Psoas muscle (tissue), 8 donors: Measurements from ENCODE around the gene ACOT9. TPM values are rescaled to one million over a fixed set of nuclear protein-coding genes. Genes with fewer than 3 reads are reported as not detected.

Experiments
- ATAC-seq, 4 donors: fragments of 200-7000 bp; cut with Tn5 transposase; one replicate each; pipeline ENCODE4 v1.9.1; 2020; ENCODE audit warnings: moderate library complexity in 3 of 4, mild to moderate bottlenecking in 2 of 4
- DNase-seq, 2 donors: peaks; one replicate each; pipeline ENCODE4 v3.0.0-alpha.2; 2020
- H3K27ac ChIP-seq: fragments of 200-600 bp; one replicate; pipeline ENCODE4 v1.8.0; 2022
- H3K27me3 ChIP-seq, 3 donors: fragments of 200-600 bp in 1 of 3; one replicate each; pipeline versions ENCODE4 v1.6.1 to v1.8.0; 2013 to 2022; ENCODE audit warnings: low read length in 2 of 3, mild to moderate bottlenecking in 2 of 3, moderate library complexity in 1 of 3; ENCODE audit not compliant: insufficient read depth in 3 of 3
- H3K36me3 ChIP-seq, 2 donors: fragments of 200-600 bp in 1 of 2; one replicate each; pipeline versions ENCODE4 v1.6.1 to v1.8.0; 2013 to 2022; ENCODE audit warnings: low read depth in 1 of 2, mild to moderate bottlenecking in 1 of 2, moderate library complexity in 1 of 2; ENCODE audit not compliant: insufficient read depth in 1 of 2
- H3K4me1 ChIP-seq: fragments of 200-600 bp; one replicate; pipeline ENCODE4 v1.8.0; 2022
- H3K4me3 ChIP-seq: fragments of 200-600 bp; one replicate; pipeline ENCODE4 v1.8.0; 2022; ENCODE audit warnings: mild to moderate bottlenecking
- H3K9me3 ChIP-seq: fragments of 200-600 bp; one replicate; pipeline ENCODE4 v1.8.0; 2022
- CTCF ChIP-seq: fragments of 200-600 bp; IDR thresholded peaks from one replicate; pipeline ENCODE4 v1.8.0; 2022; ENCODE audit warnings: antibody characterized with exemption
- WGBS, 3 donors: extraction: QIAGEN DNeasy Blood & Tissue Kit; methylation state at CpG; one replicate each; pipeline versions ENCODE4 v1.1.6 to v1.1.7; 2013; 5-methylcytosine and 5-hydroxymethylcytosine counted together
- intact Hi-C, 2 donors: fragments of 100-400 bp; cut with DNase I; formaldehyde crosslinking; loops; one replicate each; pipeline versions ENCODE4 v1.11.0 to v1.14.2; 2022
- polyA plus RNA-seq, 3 donors: library from polyadenylated mRNA; stranded (reverse); fragments of 200-250 nt; gene quantifications; one replicate each; pipeline ENCODE4 v1.2.3, GENCODE V29; 2013
- total RNA-seq, 4 donors: library from RNA; stranded (reverse); fragmentation: NEBNext Ultra II Directional in 2 of 4; extraction: Animal tissue kit (Norgen Biotek cat#: 25700) in 2 of 4; gene quantifications; one replicate each; pipeline versions ENCODE4 v1.2.1 to v1.2.4, GENCODE V29; 2021 to 2023
- donor health status: healthy with polysubstance abuse.
- donor health status: DM: no; HTN: no; CAD: no; lungs with moderate emphysema.
- donor health status: Bipolar disorder and iron deficiency.
- donor health status: healthy.
- donor health status: DM: yes; HTN: yes; CAD: no.
- donor health status: DM: no; HTN: no; CAD: no.
- donor health status: DM: no; HTN: no; CAD: no.
- donor health status: DM: yes; HTN: yes; CAD: no.

Gene ACOT9
- total and polyA plus RNA-seq, 7 donors, result 21.7 to 58.9 (median 34.4) TPM

GRCh38 chrX:23788521-23788920 lies 45.4 kb upstream of the ACOT9 start:
- H3K4me1 ChIP-seq, result no peaks in the 10 kb centered on the region
- TF ChIP-seq CTCF, result no peak
- H3K9me3 ChIP-seq, result no peaks in the 10 kb centered on the region
- peaks cover 0 to 9% of the 10 kb centered on the region in 2 donors for H3K36me3 ChIP-seq
- no peaks in the 10 kb centered on the region for H3K27me3 ChIP-seq
- intact Hi-C loops, result loop anchor here in 1 of 2 donors (10.0 kb wide), 1 partner anchor 226 kb away; no protein-coding TSS in a partner anchor
- H3K27ac ChIP-seq, result no peak overlapping the region
- ATAC-seq (no peak), DNase-seq (no peak)
- no peak overlapping the region for H3K4me3 ChIP-seq

GRCh38 chrX:23787745-23788118 lies 44.7 kb upstream of the ACOT9 start:
- H3K4me1 ChIP-seq, result no peaks in the 10 kb centered on the region
- intact Hi-C loops, result loop anchor here in 1 of 2 donors (10.0 kb wide), 1 partner anchor 227 kb away; no protein-coding TSS in a partner anchor
- WGBS, 3 donors, result 95 to 100% (median 98%) methylated on average over 2 of the region's 2 CpGs
- no peak overlapping the region for H3K4me3 ChIP-seq
- peaks cover 0 to 9% of the 10 kb centered on the region in 2 donors for H3K36me3 ChIP-seq
- DNase-seq, result no peak
- no peak for ATAC-seq
- H3K9me3 ChIP-seq, result no peaks in the 10 kb centered on the region
- no peak for TF ChIP-seq CTCF
- no peak overlapping the region for H3K27ac ChIP-seq
- no peaks in the 10 kb centered on the region for H3K27me3 ChIP-seq

GRCh38 chrX:23786268-23786815 lies 43.3 kb upstream of the ACOT9 start:
- H3K4me3 ChIP-seq, result no peak overlapping the region
- TF ChIP-seq CTCF, result no peak
- H3K27ac ChIP-seq, result peak overlapping the region; percentile 17
- H3K36me3 ChIP-seq, result peaks cover 0 to 9% of the 10 kb centered on the region in 2 donors
- no peaks in the 10 kb centered on the region for H3K4me1 ChIP-seq
- intact Hi-C loops, result loop anchor here in 1 of 2 donors (10.0 kb wide), 1 partner anchor 228 kb away; no protein-coding TSS in a partner anchor
- no peaks in the 10 kb centered on the region for H3K27me3 ChIP-seq
- 74 to 81% (median 79%) methylated on average over 11 of the region's 11 CpGs for WGBS, 3 donors
- ATAC-seq (no peak), DNase-seq (no peak)
- H3K9me3 ChIP-seq, result no peaks in the 10 kb centered on the region

- no peak for ATAC-seq
- intact Hi-C loops, result loop anchor here in 1 of 2 donors (10.0 kb wide), 1 partner anchor 229 kb away; no protein-coding TSS in a partner anchor
- no peak for DNase-seq
- peak overlapping the region; percentile 82 for H3K4me3 ChIP-seq
- H3K9me3 ChIP-seq, result no peaks in the 10 kb centered on the region
- no peak for TF ChIP-seq CTCF
- H3K4me1 ChIP-seq, result no peaks in the 10 kb centered on the region
- no peaks in the 10 kb centered on the region for H3K27me3 ChIP-seq
- H3K27ac ChIP-seq, result peak overlapping the region; percentile 17
- WGBS, 3 donors, result 30 to 42% (median 31%) methylated on average over 2 of the region's 2 CpGs
- peaks cover 0 to 9% of the 10 kb centered on the region in 2 donors for H3K36me3 ChIP-seq
Observed at GRCh38 chrX:23785580-23785979, 42.5 kb upstream of the ACOT9 start.
